Liver (tissue), 9 donors: Measurements from ENCODE around the gene MEIS2. TPM values are rescaled to one million over a fixed set of nuclear protein-coding genes. Genes with fewer than 3 reads are reported as not detected.

Source experiments
- DNase-seq: peaks from one replicate; pipeline ENCODE4 v3.0.0-alpha.2; 2017; ENCODE audit warnings: low spot score
- H3K27ac ChIP-seq, 2 donors: one replicate each; pipeline ENCODE4 v1.7.0; 2013; ENCODE audit warnings: inconsistent platforms in 2 of 2, low read length in 2 of 2, control low read depth in 1 of 2, low read depth in 1 of 2, mild to moderate bottlenecking in 1 of 2
- H3K27me3 ChIP-seq, 4 donors: one replicate each; pipeline versions ENCODE4 v1.6.1 to v1.7.0; 2013; ENCODE audit warnings: low read length in 3 of 4, inconsistent platforms in 1 of 4, mild to moderate bottlenecking in 1 of 4, moderate library complexity in 1 of 4; ENCODE audit not compliant: control insufficient read depth in 4 of 4, insufficient read depth in 4 of 4
- H3K36me3 ChIP-seq, 4 donors: one replicate each; pipeline versions ENCODE4 v1.6.1 to v1.7.0; 2013; ENCODE audit warnings: low read length in 3 of 4, mild to moderate bottlenecking in 3 of 4, low read depth in 1 of 4, moderate library complexity in 1 of 4; ENCODE audit not compliant: control insufficient read depth in 4 of 4, insufficient read depth in 3 of 4
- H3K4me1 ChIP-seq, 4 donors: one replicate each; pipeline versions ENCODE4 v1.6.1 to v1.7.0; 2013; ENCODE audit warnings: low read length in 3 of 4, mild to moderate bottlenecking in 3 of 4, moderate library complexity in 1 of 4; ENCODE audit not compliant: control insufficient read depth in 4 of 4, insufficient read depth in 4 of 4
- H3K4me3 ChIP-seq, 3 donors: one replicate each; pipeline versions ENCODE4 v1.6.1 to v1.7.0; 2013; ENCODE audit warnings: low read length in 3 of 3, control low read depth in 1 of 3, low read depth in 1 of 3, mild to moderate bottlenecking in 1 of 3
- H3K9ac ChIP-seq, 2 donors: one replicate each; pipeline ENCODE4 v1.7.0; 2013; ENCODE audit warnings: low read length in 2 of 2, mild to moderate bottlenecking in 2 of 2, moderate library complexity in 2 of 2, control low read depth in 1 of 2, low read depth in 1 of 2
- H3K9me3 ChIP-seq, 4 donors: one replicate each; pipeline versions ENCODE4 v1.6.1 to v1.7.0; 2013; ENCODE audit warnings: low read length in 3 of 4; ENCODE audit not compliant: control insufficient read depth in 4 of 4
- ATF3 ChIP-seq: IDR thresholded peaks from 2 replicates; pipeline ENCODE4 v1.6.1; 2016; ENCODE audit warnings: antibody characterized with exemption
- EGR1 ChIP-seq, 2 donors: IDR thresholded peaks; 2 replicates each; pipeline ENCODE4 v1.6.1; 2016 to 2018; ENCODE audit warnings: antibody characterized with exemption in 2 of 2, low read depth in 2 of 2
- FOXA1 ChIP-seq: IDR thresholded peaks from 2 replicates; pipeline ENCODE4 v1.6.1; 2016; ENCODE audit warnings: antibody characterized with exemption
- FOXA2 ChIP-seq: IDR thresholded peaks from 2 replicates; pipeline ENCODE4 v1.6.1; 2016; ENCODE audit warnings: antibody characterized with exemption
- GABPA ChIP-seq, 2 donors: IDR thresholded peaks in 1 of 2; conservative IDR thresholded peaks in 1 of 2; 2 replicates each; pipeline ENCODE4 v1.6.1; 2016; ENCODE audit warnings: antibody characterized with exemption in 2 of 2, mild to moderate bottlenecking in 1 of 2, moderate library complexity in 1 of 2
- HNF4A ChIP-seq, 2 donors: conservative IDR thresholded peaks; 2 replicates each; pipeline ENCODE4 v1.6.1; 2016; ENCODE audit warnings: antibody characterized with exemption in 2 of 2, mild to moderate bottlenecking in 2 of 2
- HNF4G ChIP-seq: IDR thresholded peaks from 2 replicates; pipeline ENCODE4 v1.6.1; 2016; ENCODE audit warnings: antibody characterized with exemption
- JUND ChIP-seq, 2 donors: IDR thresholded peaks; 2 replicates each; pipeline ENCODE4 v1.6.1; 2016; ENCODE audit warnings: antibody characterized with exemption in 2 of 2
- NR2F2 ChIP-seq: IDR thresholded peaks from 2 replicates; pipeline ENCODE4 v1.6.1; 2016; ENCODE audit warnings: antibody characterized with exemption
- RAD21 ChIP-seq, 2 donors: IDR thresholded peaks; 2 replicates each; pipeline ENCODE4 v1.6.1; 2016; ENCODE audit warnings: antibody characterized with exemption in 2 of 2, mild to moderate bottlenecking in 2 of 2
- RXRA ChIP-seq, 2 donors: IDR thresholded peaks; 2 replicates each; pipeline ENCODE4 v1.6.1; 2017 to 2018; ENCODE audit warnings: antibody characterized with exemption in 2 of 2, mild to moderate bottlenecking in 1 of 2
- SP1 ChIP-seq: IDR thresholded peaks from 2 replicates; pipeline ENCODE4 v1.6.1; 2018; ENCODE audit warnings: antibody characterized with exemption, mild to moderate bottlenecking
- TAF1 ChIP-seq: conservative IDR thresholded peaks from 2 replicates; pipeline ENCODE4 v1.6.1; 2016; ENCODE audit warnings: antibody characterized with exemption, mild to moderate bottlenecking
- YY1 ChIP-seq: IDR thresholded peaks from 2 replicates; pipeline ENCODE4 v1.6.1; 2016; ENCODE audit warnings: antibody characterized with exemption, mild to moderate bottlenecking
- WGBS: extraction: QIAGEN DNeasy Blood & Tissue Kit; methylation state at CpG from one replicate; pipeline ENCODE4 v1.1.7; 2013; 5-methylcytosine and 5-hydroxymethylcytosine counted together
- polyA plus RNA-seq, 2 donors: library from polyadenylated mRNA; stranded (reverse) in 1 of 2; unstranded in 1 of 2; fragments of 200-250 nt in 1 of 2; fragments of >200 nt in 1 of 2; fragmentation: Nextera tagmentation in 1 of 2; extraction: Ambion mirVana in 1 of 2; gene quantifications; one replicate each; pipeline versions ENCODE4 v1.2.1 to v1.2.3, GENCODE V29; 2013 to 2015
- total RNA-seq, 2 donors: library from RNA; depleted of rRNA; stranded (reverse); fragments of >200 nt; gene quantifications; one replicate each; pipeline ENCODE4 v1.2.3, GENCODE V29; 2014
- TF ChIP-seq, protein P1 (sequence below): IDR thresholded peaks from 2 replicates; pipeline ENCODE4 v1.6.1; 2016; ENCODE audit warnings: antibody characterized with exemption, mild to moderate bottlenecking
- TF ChIP-seq, protein P2 (sequence below): IDR thresholded peaks from 2 replicates; pipeline ENCODE4 v1.6.1; 2016; ENCODE audit warnings: antibody characterized with exemption
- TF ChIP-seq, protein P3 (sequence below): IDR thresholded peaks from 2 replicates; pipeline ENCODE4 v1.6.1; 2016; ENCODE audit warnings: antibody characterized with exemption
- TF ChIP-seq, protein P4 (sequence below): fragments of 150-350 bp; IDR thresholded peaks from 2 replicates; pipeline ENCODE4 v1.5.1; 2017; ENCODE audit warnings: improper control_type of control experiment, low read depth, low read length; ENCODE audit not compliant: missing input control
- donor health status: healthy.
- donor health status: healthy.
- donor health status: healthy.
- donor health status: healthy.
- donor health status: healthy.

MEIS2 gene
- total and polyA plus RNA-seq, 4 donors, result 3.9 to 12.6 (median 7.6) TPM

DNA sequence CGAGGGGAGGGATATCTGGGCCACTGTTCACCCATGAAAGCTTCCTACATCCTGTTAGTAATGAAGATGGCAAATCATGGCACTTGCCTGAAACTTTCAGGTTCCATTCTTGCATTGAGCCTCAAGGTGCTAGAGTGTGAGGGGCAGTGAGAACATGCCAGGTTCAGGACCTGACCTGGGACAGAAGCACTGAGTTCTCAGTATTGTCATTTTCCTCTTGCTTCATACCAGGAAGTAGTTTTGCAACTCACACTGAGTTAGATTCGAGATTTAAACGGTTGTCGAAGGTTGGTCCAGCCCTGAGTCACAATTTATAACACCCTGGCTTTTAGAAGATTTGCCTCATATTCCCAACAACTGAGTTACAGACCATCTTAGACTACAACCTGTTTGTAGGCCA is 11.8 kb upstream of the MEIS2 start:
- no peak for DNase-seq
- TF ChIP-seq, protein P1, sequence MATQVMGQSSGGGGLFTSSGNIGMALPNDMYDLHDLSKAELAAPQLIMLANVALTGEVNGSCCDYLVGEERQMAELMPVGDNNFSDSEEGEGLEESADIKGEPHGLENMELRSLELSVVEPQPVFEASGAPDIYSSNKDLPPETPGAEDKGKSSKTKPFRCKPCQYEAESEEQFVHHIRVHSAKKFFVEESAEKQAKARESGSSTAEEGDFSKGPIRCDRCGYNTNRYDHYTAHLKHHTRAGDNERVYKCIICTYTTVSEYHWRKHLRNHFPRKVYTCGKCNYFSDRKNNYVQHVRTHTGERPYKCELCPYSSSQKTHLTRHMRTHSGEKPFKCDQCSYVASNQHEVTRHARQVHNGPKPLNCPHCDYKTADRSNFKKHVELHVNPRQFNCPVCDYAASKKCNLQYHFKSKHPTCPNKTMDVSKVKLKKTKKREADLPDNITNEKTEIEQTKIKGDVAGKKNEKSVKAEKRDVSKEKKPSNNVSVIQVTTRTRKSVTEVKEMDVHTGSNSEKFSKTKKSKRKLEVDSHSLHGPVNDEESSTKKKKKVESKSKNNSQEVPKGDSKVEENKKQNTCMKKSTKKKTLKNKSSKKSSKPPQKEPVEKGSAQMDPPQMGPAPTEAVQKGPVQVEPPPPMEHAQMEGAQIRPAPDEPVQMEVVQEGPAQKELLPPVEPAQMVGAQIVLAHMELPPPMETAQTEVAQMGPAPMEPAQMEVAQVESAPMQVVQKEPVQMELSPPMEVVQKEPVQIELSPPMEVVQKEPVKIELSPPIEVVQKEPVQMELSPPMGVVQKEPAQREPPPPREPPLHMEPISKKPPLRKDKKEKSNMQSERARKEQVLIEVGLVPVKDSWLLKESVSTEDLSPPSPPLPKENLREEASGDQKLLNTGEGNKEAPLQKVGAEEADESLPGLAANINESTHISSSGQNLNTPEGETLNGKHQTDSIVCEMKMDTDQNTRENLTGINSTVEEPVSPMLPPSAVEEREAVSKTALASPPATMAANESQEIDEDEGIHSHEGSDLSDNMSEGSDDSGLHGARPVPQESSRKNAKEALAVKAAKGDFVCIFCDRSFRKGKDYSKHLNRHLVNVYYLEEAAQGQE, result peak; percentile 50
- TF ChIP-seq RAD21 (IDR thresholded peaks at IDR 0.05), result no peak
- Histone ChIP-seq H3K9me3 (no peaks in the 10 kb centered on the region), H3K36me3 (no peaks in the 10 kb centered on the region), H3K4me3 (no peak overlapping the region), H3K27ac (no peak overlapping the region), H3K27me3 (peaks cover 0 to 18% (median 4%) of the 10 kb centered on the region in 4 donors), H3K9ac (no peak overlapping the region), H3K4me1 (peaks cover 3 to 15% (median 11%) of the 10 kb centered on the region in 4 donors)
- WGBS, result 41% methylated on average over 4 of the region's 4 CpGs

GRCh38 chr15:37111427-37111717 is 11.0 kb upstream of the MEIS2 start:
- TF ChIP-seq RAD21 (IDR thresholded peaks at IDR 0.05) (no peak), GABPA (IDR thresholded peaks at IDR 0.05 in 1 of 2, conservative IDR thresholded peaks at IDR 0.05 in 1 of 2) (no peak), SP1 (no peak), TAF1 (no peak), HNF4A (conservative IDR thresholded peaks at IDR 0.05) (no peak), NR2F2 (no peak), JUND (IDR thresholded peaks at IDR 0.05) (no peak), EGR1 (IDR thresholded peaks at IDR 0.05; ENCODE audit: low read depth in 2 of 2) (no peak), YY1 (no peak), HNF4G (no peak), RXRA (IDR thresholded peaks at IDR 0.05) (no peak), FOXA2 (no peak), ATF3 (no peak), FOXA1 (no peak)
- TF ChIP-seq, protein P1, result no peak
- TF ChIP-seq, protein P2, sequence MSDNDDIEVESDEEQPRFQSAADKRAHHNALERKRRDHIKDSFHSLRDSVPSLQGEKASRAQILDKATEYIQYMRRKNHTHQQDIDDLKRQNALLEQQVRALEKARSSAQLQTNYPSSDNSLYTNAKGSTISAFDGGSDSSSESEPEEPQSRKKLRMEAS, result no peak
- TF ChIP-seq, protein P3, sequence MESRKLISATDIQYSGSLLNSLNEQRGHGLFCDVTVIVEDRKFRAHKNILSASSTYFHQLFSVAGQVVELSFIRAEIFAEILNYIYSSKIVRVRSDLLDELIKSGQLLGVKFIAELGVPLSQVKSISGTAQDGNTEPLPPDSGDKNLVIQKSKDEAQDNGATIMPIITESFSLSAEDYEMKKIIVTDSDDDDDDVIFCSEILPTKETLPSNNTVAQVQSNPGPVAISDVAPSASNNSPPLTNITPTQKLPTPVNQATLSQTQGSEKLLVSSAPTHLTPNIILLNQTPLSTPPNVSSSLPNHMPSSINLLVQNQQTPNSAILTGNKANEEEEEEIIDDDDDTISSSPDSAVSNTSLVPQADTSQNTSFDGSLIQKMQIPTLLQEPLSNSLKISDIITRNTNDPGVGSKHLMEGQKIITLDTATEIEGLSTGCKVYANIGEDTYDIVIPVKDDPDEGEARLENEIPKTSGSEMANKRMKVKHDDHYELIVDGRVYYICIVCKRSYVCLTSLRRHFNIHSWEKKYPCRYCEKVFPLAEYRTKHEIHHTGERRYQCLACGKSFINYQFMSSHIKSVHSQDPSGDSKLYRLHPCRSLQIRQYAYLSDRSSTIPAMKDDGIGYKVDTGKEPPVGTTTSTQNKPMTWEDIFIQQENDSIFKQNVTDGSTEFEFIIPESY, result no peak
- TF ChIP-seq, protein P4, sequence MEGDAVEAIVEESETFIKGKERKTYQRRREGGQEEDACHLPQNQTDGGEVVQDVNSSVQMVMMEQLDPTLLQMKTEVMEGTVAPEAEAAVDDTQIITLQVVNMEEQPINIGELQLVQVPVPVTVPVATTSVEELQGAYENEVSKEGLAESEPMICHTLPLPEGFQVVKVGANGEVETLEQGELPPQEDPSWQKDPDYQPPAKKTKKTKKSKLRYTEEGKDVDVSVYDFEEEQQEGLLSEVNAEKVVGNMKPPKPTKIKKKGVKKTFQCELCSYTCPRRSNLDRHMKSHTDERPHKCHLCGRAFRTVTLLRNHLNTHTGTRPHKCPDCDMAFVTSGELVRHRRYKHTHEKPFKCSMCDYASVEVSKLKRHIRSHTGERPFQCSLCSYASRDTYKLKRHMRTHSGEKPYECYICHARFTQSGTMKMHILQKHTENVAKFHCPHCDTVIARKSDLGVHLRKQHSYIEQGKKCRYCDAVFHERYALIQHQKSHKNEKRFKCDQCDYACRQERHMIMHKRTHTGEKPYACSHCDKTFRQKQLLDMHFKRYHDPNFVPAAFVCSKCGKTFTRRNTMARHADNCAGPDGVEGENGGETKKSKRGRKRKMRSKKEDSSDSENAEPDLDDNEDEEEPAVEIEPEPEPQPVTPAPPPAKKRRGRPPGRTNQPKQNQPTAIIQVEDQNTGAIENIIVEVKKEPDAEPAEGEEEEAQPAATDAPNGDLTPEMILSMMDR, result no peak
- Histone ChIP-seq H3K9me3 (no peaks in the 10 kb centered on the region), H3K27me3 (peaks cover 0 to 19% (median 4%) of the 10 kb centered on the region in 4 donors), H3K36me3 (no peaks in the 10 kb centered on the region), H3K4me3 (no peak overlapping the region), H3K27ac (no peak overlapping the region), H3K9ac (no peak overlapping the region), H3K4me1 (peaks cover 3 to 15% (median 11%) of the 10 kb centered on the region in 4 donors)
- no peak for DNase-seq
- WGBS, result 74% methylated on average over 3 of the region's 3 CpGs
